Lung (tissue), 12 donors: ENCODE measurements around the gene TXLNA. TPM values are rescaled to one million over a fixed set of nuclear protein-coding genes. Genes with fewer than 3 reads are reported as not detected.

Source experiments
- ATAC-seq: fragments of 200-7000 bp; cut with Tn5 transposase; one replicate; pipeline ENCODE4 v1.9.1; 2020; ENCODE audit warnings: moderate number of reproducible peaks; ENCODE audit not compliant: insufficient read depth, low FRiP score
- DNase-seq, 3 donors: peaks; one replicate each; pipeline ENCODE4 v3.0.0-alpha.2; 2013 to 2017
- H3K27ac ChIP-seq, 2 donors: one replicate each; pipeline ENCODE4 v1.5.1; 2013; ENCODE audit warnings: mild to moderate bottlenecking in 2 of 2, moderate library complexity in 2 of 2, control low read depth in 1 of 2, inconsistent platforms in 1 of 2, low read depth in 1 of 2, low read length in 1 of 2
- H3K27me3 ChIP-seq, 3 donors: one replicate each; pipeline ENCODE4 v1.5.1; 2013; ENCODE audit warnings: low read length in 2 of 3; ENCODE audit not compliant: control insufficient read depth in 3 of 3, insufficient read depth in 3 of 3
- H3K36me3 ChIP-seq, 4 donors: one replicate each; pipeline ENCODE4 v1.5.1; 2013; ENCODE audit warnings: low read length in 4 of 4, mild to moderate bottlenecking in 1 of 4, moderate library complexity in 1 of 4; ENCODE audit not compliant: control insufficient read depth in 4 of 4, insufficient read depth in 4 of 4
- H3K4me1 ChIP-seq, 5 donors: one replicate each; pipeline ENCODE4 v1.5.1; 2013; ENCODE audit warnings: low read length in 5 of 5, mild to moderate bottlenecking in 2 of 5, moderate library complexity in 1 of 5; ENCODE audit not compliant: control insufficient read depth in 5 of 5, insufficient read depth in 5 of 5
- H3K4me3 ChIP-seq: one replicate; pipeline ENCODE4 v1.5.1; 2013; ENCODE audit warnings: mild to moderate bottlenecking, control low read depth, moderate library complexity
- H3K9ac ChIP-seq, 2 donors: one replicate each; pipeline ENCODE4 v1.5.1; 2013; ENCODE audit warnings: low read length in 2 of 2, control low read depth in 1 of 2; ENCODE audit not compliant: insufficient read depth in 1 of 2
- H3K9me3 ChIP-seq, 4 donors: one replicate each; pipeline ENCODE4 v1.5.1; 2013; ENCODE audit warnings: low read length in 3 of 4, mild to moderate bottlenecking in 1 of 4, moderate library complexity in 1 of 4; ENCODE audit not compliant: control insufficient read depth in 4 of 4, insufficient read depth in 3 of 4
- WGBS, 2 donors: extraction: QIAGEN DNeasy Blood & Tissue Kit; methylation state at CpG; one replicate each; pipeline ENCODE4 v1.1.7; 2013; 5-methylcytosine and 5-hydroxymethylcytosine counted together
- polyA plus RNA-seq, 2 donors: library from polyadenylated mRNA; stranded (reverse); fragments of 200-250 nt; gene quantifications; one replicate each; pipeline ENCODE4 v1.2.1, GENCODE V29; 2013
- total RNA-seq, 2 donors: library from RNA; depleted of rRNA in 1 of 2; stranded (reverse); fragments of >200 nt in 1 of 2; gene quantifications; one replicate each; pipeline ENCODE4 v1.2.1, GENCODE V29; 2014 to 2021
- TF ChIP-seq, protein P1 (sequence below): IDR thresholded peaks from 2 replicates; pipeline ENCODE4 v1.5.1; 2012; ENCODE audit warnings: mild to moderate bottlenecking; ENCODE audit errors: control extremely low read depth, extremely low read depth
- donor health status: control.
- donor health status: control.
- donor health status: Bipolar disorder and iron deficiency.
- donor health status: healthy.
- donor health status: DM: yes; HTN: yes; CAD: no.

Gene TXLNA
- total and polyA plus RNA-seq, 4 donors: 22.2 to 55.6 (median 30.9) TPM

DNA sequence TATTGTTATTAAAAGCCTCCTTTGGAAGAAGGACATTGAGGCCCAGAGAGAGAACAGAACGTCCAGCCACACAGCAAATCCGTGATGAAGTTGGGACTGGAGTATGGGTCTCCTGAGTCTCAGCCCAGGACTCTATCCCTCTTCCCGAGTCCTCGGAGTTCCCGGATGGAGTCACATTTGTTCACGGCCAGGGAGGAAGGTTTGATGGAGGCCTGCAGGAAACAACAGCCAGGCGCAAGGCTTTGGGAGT is 357 bp upstream of the TXLNA start:
- H3K4me1 ChIP-seq: peaks cover 2 to 23% (median 12%) of the 10 kb centered on the region in 5 donors

DNA sequence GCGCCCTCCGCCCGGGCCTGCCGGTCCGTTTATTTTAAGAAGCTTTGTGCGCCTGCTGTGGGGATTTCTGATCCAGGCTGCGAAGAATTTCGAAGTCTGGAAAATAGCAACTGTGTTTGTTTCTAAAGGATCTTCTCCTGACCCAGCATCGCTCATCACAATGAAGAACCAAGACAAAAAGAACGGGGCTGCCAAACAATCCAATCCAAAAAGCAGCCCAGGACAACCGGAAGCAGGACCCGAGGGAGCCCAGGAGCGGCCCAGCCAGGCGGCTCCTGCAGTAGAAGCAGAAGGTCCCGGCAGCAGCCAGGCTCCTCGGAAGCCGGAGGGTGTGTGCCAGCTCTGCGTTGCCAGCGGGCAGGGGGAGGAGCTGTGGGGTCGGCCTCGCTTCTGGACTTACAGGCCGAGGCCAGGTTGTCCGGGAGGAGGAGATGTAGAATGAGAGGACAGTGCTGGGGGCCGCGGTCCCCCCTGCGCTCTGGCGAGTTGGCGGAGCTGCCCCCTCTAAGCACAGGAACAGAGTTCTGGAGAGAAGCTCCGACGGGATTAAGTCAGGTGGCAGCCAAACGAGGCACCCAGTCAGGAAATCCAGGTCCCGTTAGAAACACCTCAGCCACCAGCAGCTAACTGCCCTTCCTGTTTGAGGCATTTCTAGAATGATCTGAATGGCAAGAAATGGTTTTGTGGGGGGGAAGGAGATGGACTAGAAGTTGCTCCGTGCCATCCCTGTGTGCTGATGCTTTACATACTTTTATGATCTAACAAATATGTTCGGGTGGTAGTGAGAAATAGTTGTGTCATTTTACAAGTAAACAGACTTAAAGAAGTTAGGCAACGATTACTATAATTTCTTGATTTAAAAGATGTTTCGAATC is 948 bp downstream of the TXLNA start:
- ATAC-seq: peak; percentile 30
- H3K4me1 ChIP-seq: peaks cover 2 to 23% (median 12%) of the 10 kb centered on the region in 5 donors
- TF ChIP-seq, protein P1, sequence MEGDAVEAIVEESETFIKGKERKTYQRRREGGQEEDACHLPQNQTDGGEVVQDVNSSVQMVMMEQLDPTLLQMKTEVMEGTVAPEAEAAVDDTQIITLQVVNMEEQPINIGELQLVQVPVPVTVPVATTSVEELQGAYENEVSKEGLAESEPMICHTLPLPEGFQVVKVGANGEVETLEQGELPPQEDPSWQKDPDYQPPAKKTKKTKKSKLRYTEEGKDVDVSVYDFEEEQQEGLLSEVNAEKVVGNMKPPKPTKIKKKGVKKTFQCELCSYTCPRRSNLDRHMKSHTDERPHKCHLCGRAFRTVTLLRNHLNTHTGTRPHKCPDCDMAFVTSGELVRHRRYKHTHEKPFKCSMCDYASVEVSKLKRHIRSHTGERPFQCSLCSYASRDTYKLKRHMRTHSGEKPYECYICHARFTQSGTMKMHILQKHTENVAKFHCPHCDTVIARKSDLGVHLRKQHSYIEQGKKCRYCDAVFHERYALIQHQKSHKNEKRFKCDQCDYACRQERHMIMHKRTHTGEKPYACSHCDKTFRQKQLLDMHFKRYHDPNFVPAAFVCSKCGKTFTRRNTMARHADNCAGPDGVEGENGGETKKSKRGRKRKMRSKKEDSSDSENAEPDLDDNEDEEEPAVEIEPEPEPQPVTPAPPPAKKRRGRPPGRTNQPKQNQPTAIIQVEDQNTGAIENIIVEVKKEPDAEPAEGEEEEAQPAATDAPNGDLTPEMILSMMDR: no peak

More for the DNA sequence above, 357 bp upstream of the TXLNA start:
- Histone ChIP-seq H3K27me3 (no peaks in the 10 kb centered on the region), H3K4me3 (no peak overlapping the region), H3K9me3 (no peaks in the 10 kb centered on the region), H3K9ac (peak overlapping the region in 1 of 2 donors; percentile 65), H3K36me3 (peaks cover 0 to 13% (median 8%) of the 10 kb centered on the region in 4 donors), H3K27ac (peak overlapping the region; percentile 96)
- ATAC-seq (peak; percentile 4), DNase-seq (no peak)
- WGBS, 2 donors: 14 to 26% methylated on average over 7 of the region's 7 CpGs
- TF ChIP-seq, protein P1: no peak

DNA sequence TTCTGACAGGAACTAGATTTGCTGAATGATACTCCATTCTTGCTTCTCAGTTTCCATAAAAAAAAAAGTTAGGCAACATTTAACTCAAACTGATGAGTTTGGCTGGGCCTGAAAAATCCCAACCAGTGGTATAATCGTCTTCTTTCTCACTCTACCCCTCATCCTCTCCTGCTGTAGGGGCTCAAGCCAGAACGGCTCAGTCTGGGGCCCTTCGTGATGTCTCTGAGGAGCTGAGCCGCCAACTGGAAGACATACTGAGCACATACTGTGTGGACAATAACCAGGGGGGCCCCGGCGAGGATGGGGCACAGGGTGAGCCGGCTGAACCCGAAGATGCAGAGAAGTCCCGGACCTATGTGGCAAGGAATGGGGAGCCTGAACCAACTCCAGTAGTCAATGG is 1.6 kb downstream of the TXLNA start:
- H3K27ac ChIP-seq: peak overlapping the region in 1 of 2 donors; percentile 6
- no peak for ATAC-seq
- peak overlapping the region; percentile 69 to 82 for H3K9ac ChIP-seq
- H3K36me3 ChIP-seq: peaks cover 4 to 20% (median 17%) of the 10 kb centered on the region in 4 donors
- H3K4me3 ChIP-seq: no peak overlapping the region
- TF ChIP-seq, protein P1: no peak
- DNase-seq: no peak
- no peaks in the 10 kb centered on the region for H3K27me3 ChIP-seq
- WGBS, 2 donors: 79 to 81% methylated on average over 9 of the region's 9 CpGs
- H3K9me3 ChIP-seq: no peaks in the 10 kb centered on the region
- H3K4me1 ChIP-seq: peaks cover 2 to 23% (median 12%) of the 10 kb centered on the region in 5 donors

More for the DNA sequence above, 948 bp downstream of the TXLNA start:
- Histone ChIP-seq H3K27me3 (no peaks in the 10 kb centered on the region), H3K36me3 (peaks cover 4 to 19% (median 16%) of the 10 kb centered on the region in 4 donors), H3K27ac (peak overlapping the region; percentile 96), H3K9me3 (no peaks in the 10 kb centered on the region), H3K4me3 (peak overlapping the region; percentile 43), H3K9ac (peak overlapping the region; percentile 69 to 82)
- 5 to 8% methylated on average over 32 to 36 of the region's 36 CpGs for WGBS, 2 donors
- DNase-seq: peak in 2 of 3 donors; percentile 40 to 57
